Measurements from ENCODE around the gene NTN5.
"Not testable (repeated sequence)": the region's sequence is repeated elsewhere in the genome, so short reads cannot be mapped to it uniquely, and the experiment has no call there.

NTN5 gene

DNA sequence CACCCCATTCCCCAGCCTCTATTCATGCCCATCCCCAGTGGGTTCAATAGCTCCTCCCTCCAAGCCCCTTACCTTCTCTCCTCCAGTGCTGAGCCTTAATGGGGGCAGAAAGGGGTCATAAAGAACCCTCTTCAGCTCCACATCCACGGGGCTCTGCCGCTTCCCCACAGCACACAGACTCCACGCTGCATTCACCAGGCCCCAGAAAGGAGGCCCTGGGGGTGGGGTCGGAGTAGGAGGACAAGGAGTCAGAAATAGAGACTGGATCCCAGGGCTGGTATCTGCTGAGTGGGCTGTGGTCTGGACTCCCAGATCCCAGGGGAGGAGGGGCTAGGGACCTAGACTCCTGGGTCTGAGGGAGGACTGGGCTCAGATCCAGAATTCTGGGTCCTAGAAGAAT is 28.5 kb downstream of the NTN5 start:
- DNase-seq: no peak

DNA sequence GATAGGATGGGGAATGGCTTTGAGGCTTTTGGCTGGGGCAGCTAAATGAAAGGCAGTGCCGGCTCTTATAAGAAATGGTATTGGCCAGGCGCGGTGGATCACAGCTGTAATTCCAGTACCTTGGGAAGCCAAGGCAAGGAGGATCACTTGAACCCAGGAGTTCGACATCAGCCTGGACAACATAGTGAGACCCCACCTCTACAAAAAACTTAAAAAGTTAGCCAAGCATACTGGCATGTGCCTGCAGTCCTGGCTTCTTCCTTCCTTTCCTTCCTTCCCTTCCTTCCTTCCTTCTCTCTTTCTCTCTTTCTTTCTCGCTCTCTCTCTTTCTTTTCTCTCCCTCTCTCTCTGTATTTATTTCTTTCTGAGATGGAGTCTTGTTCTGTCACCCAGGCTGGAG is 30.0 kb downstream of the NTN5 start:
- no peak for DNase-seq

DNA sequence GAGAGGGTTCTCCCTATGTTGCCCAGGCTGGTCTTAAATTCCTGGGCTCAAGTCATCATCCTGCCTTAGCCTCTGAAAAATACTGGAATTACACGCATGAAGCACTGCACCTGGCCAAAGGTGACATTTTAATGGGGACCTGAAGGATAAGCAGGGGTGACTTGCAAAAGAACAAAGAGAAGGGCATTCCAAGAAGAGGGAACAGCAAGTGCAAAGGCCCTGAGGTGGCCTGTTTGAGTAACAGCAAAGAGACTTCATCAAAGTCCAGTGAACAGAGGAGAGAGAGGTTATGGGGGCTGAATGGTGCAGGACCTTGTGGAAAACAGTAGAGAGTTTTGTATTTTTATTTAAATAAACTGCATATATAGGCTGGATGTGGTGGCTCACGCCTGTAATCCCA is 31.0 kb downstream of the NTN5 start:
- DNase-seq: no peak

DNA sequence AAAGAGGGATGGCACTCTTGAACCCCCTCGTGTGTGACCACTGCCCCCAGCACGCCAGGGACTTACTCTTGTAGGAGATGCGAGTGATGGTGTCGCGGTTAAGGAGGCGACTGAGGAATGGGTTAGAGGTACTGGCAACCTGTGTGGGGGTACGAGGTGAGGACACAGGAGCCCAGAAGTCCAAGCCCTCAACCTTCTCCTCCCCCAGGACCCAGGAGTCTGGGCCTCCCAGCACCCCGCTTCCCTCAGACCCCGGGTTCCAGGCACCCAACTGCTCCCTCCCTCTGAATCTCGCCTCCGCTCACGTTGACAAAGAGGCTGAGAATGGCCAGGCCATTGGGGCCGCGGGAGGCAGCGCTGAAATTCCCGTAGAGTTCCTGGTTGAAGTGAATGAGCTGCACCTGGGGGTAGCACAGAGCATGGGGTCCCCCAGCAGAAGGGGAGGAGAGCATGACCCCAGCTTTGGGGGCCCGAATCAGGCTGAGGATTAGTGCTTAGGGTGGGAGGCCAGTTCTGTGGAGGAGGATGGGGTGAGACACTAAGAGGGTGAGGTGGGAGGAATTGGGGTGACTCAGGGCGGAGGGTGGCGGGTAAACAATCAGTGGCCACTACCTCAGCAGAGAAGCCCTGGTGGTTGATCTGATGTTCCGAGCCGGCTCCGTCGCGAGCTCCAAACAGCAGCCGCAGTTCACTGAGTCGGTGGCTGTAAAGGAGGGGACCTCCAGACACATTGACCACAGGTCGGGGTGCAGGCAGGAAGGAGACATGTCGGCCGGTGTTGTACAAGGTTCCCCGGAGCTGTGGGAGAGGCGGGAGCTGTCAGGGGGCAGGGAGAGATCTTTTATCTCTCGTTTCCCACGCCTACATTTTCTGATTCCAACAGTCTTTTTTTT is 33.1 kb downstream of the NTN5 start:
- no peak for DNase-seq

DNA sequence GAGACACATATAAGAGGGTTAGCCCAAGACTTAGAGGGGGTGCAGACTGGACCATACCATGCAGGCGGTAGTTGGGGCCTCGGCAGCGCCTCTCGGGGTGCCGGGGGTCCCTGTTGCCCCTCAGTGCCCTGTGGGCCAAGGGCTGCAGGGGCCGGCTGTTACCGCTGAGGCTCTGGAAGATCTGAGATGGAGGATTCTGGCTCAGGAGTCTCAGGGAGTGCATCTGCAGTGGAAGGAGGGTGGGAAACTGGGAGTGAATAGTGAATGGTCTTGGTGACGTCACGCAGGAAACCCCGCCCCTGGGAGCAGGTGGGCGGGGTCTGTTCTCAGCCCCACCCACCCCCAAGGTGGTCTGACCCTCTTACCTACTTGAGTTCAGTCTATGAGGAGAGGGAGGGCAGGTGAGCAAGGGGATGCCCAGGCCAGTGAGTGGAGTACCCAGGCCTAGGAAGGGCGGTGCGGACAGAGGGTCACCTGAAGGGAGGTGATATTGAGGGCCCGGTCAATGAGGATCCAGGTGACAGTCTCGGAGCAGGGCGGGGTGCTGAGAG is 33.9 kb downstream of the NTN5 start:
- no peak for DNase-seq

DNA sequence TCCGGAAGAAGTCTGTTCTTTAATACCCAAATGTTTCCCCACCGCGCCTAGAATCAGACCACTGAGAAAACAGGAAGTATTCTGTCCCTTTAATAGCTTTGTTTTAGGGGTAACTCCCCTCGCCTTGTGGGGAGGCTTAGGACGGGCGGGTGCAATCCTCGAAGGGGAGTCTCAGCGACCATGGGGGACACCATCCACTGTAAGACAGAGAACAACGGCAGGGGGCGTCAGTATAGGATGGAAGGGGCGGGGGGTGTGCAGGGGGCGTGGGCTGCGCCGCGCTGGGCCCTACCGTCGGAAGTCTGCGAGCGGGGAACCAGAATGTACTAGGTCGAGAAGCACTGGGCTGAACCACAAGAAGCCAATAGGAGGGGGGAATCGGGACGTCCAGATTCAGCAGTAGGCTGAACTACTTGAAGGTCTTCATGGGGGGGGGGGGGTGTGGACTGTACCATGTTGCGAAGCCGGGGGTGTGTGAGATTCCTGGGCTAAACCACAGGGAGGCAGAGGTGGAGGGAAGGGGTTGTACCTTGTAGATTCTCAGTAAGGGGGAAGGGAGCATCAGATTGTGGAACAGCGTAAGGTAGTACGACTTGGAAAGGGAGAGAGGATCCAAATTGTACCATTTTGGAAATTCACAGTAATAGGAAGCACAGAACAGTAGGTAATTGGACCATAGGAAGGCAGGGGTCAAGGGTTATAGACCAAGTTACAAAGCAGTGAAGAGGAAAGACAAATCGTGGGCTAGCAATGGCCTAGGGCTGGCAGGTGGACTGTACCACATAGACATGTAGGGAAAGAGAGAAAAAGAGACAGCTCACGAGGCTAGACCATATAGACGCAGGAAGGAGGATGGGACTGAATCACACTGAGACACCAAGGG is 34.6 kb downstream of the NTN5 start:
- peak; percentile 69 to 80 for DNase-seq

DNA sequence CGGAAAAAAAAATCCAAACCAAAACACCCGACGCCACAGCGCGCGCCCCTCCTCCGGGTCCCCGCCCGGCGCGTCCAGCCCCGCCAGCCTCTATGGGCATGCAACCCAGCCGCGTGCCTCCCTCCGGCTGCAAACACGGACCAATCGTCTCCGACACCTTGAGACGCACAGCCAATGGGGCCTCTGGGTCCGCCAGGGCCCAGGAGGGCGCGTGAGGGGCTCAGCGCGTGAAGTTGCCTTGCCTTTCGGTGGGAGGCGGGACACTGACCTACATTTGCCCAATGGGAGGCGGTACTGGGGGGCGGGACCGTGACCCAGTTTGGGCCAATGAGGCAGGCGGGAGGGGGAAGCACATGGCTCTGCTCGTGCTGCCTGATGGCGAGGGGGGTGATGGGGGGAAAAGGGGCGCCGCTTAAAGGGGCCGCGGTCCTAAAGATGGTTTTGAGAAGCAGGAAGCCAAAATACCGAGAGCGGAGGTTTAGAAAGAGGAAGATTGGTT is 35.3 kb downstream of the NTN5 start:
- DNase-seq: peak; percentile 98 to 100

DNA sequence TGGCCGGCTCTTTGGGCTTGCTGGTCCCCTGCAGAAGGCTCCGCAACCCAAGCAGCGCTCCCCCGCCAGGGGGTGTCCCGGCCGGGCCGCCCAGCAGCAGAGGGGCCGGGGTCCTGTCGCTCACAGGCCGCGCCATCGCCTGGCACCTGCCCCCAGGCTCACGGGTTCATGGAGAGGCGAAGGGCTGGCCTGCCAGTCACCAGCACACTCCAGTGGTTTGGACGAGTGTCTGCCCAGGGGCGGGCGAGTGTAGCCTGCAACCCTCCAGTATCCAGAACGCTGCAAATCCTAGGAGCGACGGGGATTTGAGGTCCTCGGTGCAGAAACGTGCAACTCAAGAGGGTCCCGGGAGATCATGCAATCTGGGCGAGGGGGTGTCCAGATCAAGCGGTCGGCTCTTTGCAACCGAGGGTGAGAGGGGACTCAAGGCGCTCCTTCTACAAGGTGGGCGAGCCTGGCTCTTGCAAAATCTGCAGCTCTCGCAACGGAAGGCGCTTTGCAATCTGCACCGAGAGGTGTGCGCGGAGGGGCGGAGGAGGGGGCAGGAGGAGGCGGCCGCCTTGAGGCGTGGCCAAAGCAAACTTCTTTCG is 35.9 kb downstream of the NTN5 start, which contains the start of gene DBP:
TSS of gene DBP (minus strand) at position 521 of the 590 bp plus-strand sequence. CDS start at position 136, 385 bp downstream.
- DNase-seq: no peak

DNA sequence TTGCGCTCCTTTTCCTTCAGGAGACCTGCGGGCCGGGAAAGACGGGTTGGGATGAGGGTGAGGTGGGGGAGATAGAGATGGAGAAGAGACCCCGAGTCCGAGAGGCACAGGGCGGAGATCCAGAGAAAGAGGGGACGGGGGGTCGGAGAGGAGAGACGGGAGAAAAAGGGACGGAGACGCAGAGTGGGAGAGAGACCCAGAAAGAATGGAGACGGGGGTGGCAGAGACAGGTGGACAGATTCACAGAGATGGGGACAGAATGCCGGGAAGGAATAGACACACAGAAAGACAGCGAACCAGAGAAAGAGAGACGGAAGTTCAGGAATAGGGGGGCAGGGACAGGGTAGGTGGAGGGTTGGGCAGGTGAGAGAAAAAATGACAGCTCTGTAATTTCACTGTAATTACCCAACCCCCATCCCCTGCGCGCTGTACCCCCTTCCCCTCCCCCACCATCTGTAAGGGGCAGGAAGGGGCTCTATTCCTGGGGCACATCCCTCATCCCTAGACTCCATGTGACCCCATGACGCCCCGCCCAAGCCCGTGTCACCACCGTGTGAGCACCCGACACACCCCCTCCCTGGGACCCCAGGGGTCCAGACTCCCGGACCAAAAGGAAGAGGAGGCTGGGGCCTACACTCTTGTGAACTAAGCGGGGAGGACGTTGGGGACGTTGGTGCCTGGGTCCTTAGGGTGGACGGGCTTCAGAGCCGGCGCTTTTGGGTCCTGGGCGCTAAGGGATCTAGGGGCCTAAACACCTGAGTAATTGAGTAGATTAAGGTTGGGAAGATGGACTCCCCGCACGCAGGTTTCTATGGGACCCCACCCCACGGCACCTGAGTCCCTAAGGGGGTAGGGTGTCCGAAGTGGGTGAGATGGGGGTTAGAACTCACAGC is 36.6 kb downstream of the NTN5 start:
- no peak for DNase-seq

DNA sequence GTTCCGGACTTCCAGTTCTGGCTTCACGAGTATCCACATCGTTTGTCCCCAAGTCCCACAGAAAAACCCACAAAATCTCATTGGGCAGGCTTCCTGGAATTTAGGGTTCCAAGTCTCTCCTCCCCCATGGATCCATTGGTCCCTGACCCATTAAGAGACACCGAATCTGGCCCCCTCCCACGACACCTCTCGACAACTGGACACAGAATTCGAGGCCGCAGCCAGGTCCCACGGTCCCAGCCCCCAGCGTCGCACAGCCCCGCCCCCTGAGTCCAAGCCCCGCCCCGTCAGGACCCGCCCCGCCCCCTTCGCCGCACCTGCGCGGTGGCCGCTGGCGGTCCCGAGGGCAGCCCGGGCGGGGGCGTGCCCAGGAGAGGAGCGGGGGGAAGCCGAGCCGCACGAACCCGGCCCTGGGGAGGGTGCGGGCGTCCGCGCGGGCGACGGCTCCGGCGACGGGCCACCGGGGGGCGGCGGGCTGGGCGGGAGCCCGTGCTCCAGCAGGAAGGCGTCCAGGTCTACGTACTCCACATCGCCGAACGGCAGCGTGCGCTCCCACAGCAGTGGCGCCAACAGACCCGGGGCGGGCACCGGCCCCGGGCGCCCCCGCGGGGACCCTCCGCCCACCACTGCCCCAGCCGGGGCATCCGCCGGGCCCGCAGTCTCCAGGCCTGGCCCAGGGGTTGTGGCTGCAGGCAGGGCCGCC is 37.4 kb downstream of the NTN5 start:
- peak; percentile 79 to 80 for DNase-seq

DNA sequence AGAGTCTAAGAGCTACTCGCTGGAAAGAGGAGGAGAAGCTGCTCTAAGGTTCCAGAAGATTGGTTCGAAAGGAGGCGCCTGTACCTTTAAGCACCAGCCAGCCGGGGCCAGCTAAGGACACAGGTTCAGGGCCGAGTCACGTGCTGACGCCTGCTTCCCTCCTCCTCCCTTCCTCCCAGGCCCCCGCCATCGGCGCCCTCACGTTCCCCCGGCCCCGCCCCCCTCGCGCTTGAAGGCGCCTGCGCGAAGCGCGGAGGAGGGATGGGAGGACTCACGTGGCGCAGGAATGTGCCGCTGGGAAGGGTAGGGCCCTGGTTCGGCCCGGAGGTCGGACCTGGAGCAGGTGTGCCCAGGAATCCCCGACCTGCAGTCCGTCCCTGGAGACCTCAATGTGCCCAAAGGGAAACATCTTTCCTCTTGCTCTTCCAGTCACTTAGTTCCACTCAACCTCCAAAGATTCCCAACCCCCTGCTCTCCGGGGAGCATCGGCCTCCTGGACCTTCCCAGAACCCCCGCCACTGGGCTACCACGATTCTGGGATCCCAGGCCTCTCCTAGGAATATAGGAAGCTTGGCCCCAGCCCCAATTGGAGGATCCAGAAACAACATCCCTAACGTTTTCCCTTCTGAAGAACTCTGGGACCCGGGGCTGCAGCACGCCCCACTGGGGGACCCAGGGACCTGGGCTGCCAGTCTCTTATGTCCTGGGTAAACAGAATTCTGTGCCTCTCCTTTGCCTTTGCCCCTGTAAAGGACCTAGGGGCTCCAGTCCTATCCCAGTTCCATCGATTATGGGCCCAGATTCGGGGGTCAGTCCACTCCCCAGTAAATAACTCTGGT is 38.2 kb downstream of the NTN5 start:
- DNase-seq: peak; percentile 94 to 96

DNA sequence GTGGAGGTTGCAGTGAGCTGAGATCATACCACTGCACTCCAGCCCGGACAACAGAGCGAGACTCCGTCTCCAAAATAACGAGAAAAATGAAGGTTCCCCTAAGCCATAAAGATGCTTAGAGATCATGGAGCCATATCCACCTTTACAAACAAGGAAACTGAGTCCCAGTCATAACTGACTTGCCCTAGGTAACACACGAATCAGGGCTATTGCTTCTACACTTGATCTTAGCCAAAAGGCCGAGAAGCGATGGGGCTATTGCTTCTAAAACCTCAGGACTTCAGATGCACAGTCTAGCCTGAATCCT is 38.8 kb downstream of the NTN5 start:
- no peak for DNase-seq

DNA sequence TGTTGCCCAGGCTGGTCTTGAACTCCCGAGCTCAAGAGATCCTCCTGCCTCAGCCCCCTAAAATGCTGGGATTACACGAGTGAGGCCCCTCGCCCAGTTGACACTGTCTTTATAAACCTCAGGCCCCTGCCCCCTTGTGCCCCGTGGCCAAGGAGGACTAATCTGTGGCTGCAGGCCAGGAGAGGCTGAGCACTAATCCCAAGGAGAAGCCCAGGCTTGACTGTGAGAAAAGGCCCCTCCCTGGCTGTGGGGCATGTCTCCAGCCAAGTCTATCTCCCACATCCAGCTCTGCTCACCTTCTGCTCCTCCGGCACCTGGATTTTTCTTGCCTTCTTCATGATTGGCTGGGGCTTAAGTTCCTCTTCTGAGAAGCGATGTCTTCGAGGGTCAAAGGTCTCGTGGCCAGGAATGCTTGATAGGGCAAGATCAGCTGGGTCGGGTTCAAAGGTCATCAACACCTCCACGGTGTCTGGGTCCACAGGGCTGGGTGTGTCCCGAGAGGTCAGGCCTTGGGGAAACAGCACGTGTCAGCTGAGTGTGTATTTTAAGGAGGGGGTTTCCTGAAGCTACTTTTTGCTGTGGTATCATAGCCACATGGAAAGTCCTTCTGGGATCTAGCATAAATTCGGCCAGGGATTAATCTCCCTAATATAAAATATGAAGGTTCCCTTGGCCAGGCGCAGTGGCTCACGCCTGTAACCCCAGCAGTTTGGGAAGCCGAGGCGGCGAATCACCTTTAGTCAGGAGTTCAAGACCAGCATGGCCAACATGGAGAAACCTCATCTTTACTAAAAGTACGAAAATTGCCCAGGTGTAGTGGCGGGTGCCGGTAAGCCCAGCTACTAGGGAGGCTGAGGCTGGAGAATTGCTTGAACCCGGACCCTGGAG is 39.4 kb downstream of the NTN5 start:
- no peak for DNase-seq

DNA sequence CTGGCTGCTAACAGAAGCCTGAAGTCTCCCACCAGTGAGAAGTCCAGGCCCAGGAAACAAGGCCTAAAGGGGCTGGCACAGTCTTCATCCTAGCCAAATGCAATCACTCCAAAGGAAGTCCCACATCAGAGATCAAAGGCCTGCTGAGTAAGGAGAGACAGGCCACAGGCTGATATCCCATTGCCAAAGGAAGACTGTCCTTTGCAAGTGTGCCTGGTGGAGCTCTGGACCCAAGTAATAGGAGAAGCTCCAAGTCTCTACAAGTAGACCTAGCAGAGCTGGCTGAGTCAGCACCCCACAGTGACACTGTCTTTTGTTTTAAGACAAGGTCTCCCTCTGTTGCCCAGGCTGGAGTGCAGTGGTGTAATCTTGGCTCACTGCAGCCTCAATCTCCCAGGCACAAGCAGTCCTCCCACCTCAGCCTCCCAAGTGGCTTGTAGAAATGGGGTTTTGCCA is 40.1 kb downstream of the NTN5 start:
- DNase-seq: no peak

DNA sequence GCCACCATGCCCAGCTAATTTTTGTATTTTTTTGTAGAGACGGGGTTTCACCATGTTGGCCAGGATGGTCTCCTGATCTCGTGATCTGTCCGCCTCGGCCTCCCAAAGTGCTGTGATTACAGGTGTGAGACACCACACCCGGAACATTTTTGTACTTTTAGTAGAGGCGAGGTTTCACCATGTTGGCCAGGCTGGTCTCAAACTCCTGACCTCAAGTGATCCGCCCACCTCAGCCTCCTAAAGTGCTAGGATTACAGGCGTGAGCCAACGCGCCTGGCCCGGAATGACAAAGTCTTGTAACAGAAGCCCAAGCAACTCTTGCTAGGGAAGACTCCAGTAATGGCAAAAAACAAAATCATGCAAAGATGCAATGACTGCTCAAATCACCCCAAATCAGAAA is 40.5 kb downstream of the NTN5 start:
- not testable (repeated sequence) for DNase-seq

DNA sequence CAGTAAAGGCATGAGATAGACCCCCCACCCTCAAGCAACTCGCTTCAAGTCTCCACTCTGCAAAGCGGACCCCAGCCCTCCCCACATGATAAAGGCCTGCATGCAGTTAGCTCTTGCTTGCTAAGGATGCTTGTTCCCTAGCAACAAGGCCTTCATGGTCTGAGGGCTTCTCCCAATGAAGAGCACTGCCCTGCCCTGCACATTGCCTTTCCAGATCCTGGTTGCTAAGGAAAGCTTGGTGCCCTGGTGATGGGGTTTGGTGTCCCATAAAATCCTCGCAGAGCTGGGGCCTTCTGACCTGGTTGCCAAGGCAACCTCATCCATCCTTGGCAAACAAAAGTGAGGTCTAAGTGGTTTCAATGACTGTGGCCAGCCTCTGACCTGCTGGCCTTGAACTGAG is 41.6 kb downstream of the NTN5 start:
- DNase-seq: no peak

DNA sequence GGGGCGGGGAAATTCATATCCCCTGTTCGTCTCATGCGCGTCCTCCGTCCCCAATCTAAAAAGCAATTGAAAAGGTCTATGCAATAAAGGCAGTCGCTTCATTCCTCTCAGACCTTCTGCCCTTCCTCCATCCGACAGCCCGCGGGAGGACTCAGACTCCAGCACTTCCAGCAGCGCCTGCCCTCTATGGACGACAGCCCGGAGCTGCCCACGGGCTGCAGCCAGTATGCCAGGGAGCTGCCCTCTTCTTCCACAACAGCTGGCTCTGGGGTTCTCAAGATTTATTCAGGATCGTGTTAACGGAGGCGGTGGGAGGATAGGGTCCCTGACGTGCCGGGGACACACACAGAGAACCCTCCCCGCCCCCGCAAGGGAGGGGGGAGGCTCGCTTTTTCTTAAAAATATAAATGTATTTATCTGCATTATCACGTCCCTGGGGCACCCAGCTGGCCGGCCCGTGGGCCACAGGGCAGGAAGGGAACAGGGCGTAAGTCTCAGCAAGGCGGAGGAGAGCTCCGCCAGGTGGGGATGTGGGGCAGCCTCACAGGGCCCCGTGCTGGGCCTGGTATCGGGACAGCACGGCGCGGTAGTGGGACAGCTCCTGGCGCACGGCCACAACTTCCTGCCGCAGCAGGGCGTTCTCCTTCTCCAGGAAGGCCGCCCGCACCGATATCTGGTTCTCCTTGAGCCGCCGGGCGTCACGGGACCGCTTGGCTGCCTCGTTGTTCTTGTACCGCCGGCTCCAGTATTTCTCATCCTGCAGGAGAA is 42.3 kb downstream of the NTN5 start:
- no peak for DNase-seq

DNA sequence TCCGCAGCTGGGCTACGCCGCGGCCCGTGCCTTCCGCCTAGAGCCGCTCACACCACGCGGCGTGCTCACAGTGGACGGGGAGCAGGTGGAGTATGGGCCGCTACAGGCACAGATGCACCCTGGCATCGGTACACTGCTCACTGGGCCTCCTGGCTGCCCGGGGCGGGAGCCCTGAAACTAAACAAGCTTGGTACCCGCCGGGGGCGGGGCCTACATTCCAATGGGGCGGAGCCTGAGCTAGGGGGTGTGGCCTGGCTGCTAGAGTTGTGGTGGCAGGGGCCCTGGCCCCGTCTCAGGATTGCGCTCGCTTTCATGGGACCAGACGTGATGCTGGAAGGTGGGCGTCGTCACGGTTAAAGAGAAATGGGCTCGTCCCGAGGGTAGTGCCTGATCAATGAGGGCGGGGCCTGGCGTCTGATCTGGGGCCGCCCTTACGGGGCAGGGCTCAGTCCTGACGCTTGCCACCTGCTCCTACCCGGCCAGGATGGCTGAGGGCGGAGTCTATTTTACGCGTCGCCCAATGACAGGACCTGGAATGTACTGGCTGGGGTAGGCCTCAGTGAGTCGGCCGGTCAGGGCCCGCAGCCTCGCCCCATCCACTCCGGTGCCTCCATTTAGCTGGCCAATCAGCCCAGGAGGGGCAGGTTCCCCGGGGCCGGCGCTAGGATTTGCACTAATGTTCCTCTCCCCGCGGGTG is 43.1 kb downstream of the NTN5 start:
- DNase-seq: peak in 1 of 2 donors; percentile 51

Measured in stimulated activated CD4-positive, alpha-beta T cell treated with anti-CD3 and anti-CD28 coated beads, Interleukin-2, amount 100 ng/mL, for 24 hours (primary cell).